Measurements from ENCODE around the gene GIMD1.

GIMD1 gene

DNA sequence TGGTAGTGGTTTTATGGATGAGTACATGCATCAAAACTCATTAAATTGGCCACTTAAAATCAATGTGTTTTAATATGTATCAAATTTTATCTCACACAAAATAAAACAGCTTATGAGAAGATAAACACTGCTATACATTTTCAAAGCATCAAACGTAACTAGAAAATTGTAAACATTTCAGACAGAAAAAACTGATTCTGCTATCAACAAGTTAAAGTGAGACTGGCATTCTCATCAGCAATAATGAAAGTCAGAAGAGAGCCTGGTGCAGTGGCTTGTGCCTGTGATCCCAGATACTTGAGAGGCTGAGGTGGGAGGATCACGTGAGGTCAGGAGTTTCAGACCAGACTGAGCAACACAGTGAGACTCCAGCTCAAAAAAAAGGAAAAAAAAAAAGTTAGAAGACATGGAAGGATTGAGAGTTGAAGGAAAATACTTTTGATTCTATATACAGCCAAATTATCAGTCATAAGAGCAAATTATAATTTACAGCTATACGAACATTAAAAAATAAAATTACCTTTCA, 55.5 kb downstream of the GIMD1 start:
- no peak for DNase-seq (ENCODE audit: low spot score)

DNA sequence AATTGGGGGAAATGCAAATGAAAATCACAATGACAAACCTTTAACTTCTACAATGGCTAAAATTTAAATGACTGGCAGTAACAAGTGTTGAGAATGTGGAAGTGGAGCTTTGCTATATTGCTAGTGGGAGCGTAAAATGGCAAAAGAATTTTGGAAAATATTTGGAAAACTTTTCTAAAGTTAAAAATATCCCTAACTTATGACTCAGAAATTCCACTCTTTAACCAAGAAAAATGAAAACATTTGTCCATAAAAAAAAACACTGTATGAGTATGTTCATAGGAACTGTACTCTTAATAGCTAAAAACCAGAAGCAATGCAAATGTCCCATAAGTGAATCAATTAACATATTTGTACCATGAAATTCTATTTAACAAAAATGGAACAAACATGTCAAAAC, 56.2 kb downstream of the GIMD1 start:
- DNase-seq (ENCODE audit: low spot score) = no peak
